Brain microvascular endothelial cell (primary cell): ENCODE measurements around the gene PILRA.

ENCODE experiments used
- DNase-seq: peaks from one replicate; pipeline ENCODE4 v3.0.0-alpha.2; 2020
- H3K27ac ChIP-seq: fragments of 250-450 bp; sonication (Bioruptor Pico); 2 replicates; pipeline ENCODE4 v1.5.1; 2020; ENCODE audit warnings: mild to moderate bottlenecking, moderate library complexity
- H3K27me3 ChIP-seq: fragments of 250-450 bp; sonication (Bioruptor Pico); replicated peaks from 2 replicates; pipeline ENCODE4 v1.5.1; 2020; ENCODE audit warnings: mild to moderate bottlenecking
- H3K36me3 ChIP-seq: fragments of 250-450 bp; sonication (Bioruptor Pico); replicated peaks from 2 replicates; pipeline ENCODE4 v1.5.1; 2020; ENCODE audit warnings: mild to moderate bottlenecking
- H3K4me3 ChIP-seq: 2 replicates; pipeline ENCODE4 v1.5.1; 2011; ENCODE audit warnings: low read depth, mild to moderate bottlenecking, control low read depth, low read length, moderate library complexity
- in situ Hi-C: cut with HindIII; loops from 2 replicates; pipeline ENCODE4 v1.10.0; 2017; ENCODE audit warnings: low sequenced_read_pairs, low pct_ligation_motif_present
- TF ChIP-seq, protein P1 (sequence below): IDR thresholded peaks from 2 replicates; pipeline ENCODE4 v1.5.1; 2011; ENCODE audit warnings: low read depth, mild to moderate bottlenecking, moderate library complexity, low read length, control low read depth, inconsistent platforms; ENCODE audit errors: missing control alignments

PILRA gene

DNA sequence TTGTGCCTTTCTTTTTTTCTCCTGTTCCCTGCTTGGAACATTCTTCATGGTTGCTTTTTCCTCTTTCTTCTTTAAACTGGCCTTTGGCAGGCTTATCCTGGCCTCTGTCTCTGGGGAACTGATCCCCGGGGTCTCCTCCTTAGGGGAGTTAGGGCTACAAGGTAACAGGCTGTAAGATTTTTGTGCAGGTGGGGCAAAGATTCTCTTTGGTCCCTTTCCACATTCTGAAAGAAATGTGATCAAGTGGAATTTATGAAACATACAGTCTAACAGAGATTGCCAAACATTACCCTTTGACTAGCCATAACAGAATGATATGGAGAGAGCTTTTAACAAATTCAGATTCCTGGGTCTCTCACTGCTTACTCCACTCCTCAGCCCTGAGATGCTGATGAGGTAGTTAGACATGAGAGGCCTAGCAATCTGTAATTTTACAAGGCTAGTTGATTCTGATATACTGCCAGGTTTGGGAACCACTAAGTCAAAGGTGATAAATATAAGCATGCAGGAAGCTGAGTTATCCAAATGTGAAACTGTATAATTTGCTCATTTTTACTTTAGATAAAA, 46.5 kb downstream of the PILRA start:
- Histone ChIP-seq H3K36me3 (no peaks in the 10 kb centered on the region), H3K27ac (no peak overlapping the region), H3K27me3 (no peaks in the 10 kb centered on the region), H3K4me3 (no peak overlapping the region)
- DNase-seq, result no peak
- TF ChIP-seq, protein P1, sequence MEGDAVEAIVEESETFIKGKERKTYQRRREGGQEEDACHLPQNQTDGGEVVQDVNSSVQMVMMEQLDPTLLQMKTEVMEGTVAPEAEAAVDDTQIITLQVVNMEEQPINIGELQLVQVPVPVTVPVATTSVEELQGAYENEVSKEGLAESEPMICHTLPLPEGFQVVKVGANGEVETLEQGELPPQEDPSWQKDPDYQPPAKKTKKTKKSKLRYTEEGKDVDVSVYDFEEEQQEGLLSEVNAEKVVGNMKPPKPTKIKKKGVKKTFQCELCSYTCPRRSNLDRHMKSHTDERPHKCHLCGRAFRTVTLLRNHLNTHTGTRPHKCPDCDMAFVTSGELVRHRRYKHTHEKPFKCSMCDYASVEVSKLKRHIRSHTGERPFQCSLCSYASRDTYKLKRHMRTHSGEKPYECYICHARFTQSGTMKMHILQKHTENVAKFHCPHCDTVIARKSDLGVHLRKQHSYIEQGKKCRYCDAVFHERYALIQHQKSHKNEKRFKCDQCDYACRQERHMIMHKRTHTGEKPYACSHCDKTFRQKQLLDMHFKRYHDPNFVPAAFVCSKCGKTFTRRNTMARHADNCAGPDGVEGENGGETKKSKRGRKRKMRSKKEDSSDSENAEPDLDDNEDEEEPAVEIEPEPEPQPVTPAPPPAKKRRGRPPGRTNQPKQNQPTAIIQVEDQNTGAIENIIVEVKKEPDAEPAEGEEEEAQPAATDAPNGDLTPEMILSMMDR, result no peak
- in situ Hi-C loops, result no loop called here

DNA sequence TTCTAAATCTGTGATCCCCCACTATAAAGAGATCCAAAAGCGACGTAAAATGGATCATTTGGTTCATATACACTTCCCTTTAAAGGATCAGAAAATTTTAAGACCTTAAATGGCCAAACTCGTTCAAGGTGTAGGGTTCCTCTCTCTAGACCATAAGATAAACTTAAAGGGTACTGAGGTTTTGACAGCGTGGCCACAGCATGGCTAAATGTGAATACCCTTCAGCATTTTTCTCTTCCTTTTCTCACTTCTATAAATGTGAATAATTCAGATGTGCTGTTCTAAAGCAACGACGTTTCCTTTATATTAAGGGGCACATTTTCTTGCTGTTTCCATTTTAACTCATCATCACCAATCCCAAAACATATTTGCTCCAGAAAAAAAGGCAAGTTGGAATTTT, 50.0 kb downstream of the PILRA start:
- Histone ChIP-seq H3K4me3 (no peak overlapping the region), H3K36me3 (no peaks in the 10 kb centered on the region), H3K27me3 (no peaks in the 10 kb centered on the region), H3K27ac (no peak overlapping the region)
- DNase-seq, result no peak
- TF ChIP-seq, protein P1, result no peak
- in situ Hi-C loops, result no loop called here

DNA sequence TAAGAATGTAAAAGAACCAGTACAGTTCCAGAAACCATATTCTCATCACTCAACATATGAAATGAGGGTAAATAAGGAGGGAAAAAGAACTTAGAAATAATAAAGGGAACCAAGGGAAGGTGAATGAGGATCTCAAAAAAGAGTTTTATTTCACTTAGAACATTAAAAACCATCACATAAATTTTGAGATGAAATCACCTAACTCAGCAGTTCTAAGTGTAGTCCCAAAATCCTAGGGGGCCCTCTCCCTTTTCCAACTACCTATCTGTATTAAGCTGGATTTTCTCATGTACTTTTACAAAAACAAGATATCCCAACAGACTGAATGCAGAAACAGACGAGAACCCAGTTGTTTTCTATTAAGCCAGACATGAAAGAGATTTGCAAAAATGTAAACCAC, 52.1 kb downstream of the PILRA start:
- in situ Hi-C loops, result no loop called here
- no peak overlapping the region for H3K4me3 ChIP-seq
- H3K27ac ChIP-seq, result no peak overlapping the region
- TF ChIP-seq, protein P1, result no peak
- H3K27me3 ChIP-seq, result no peaks in the 10 kb centered on the region
- DNase-seq, result no peak
- no peaks in the 10 kb centered on the region for H3K36me3 ChIP-seq

DNA sequence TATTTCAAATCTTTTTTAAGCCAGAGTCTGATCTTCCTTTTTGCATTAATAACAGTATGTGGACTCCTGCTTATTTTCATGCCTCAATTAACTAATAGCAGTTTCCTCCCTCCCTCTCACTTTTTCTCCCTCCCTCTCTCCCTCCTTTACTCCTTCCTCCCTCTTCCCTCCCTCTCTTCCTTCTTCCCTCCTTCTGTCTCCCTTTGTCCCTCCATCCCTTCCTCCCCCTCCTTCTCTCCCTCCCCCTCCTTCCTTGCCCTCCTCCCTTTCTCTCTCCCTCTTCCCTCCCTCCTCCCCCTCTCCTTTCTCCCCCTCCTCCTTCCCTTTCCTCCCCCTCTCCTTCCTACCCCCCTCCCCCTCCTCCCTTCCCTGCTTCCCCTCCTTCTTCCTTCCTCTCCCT, 53.2 kb downstream of the PILRA start:
- Histone ChIP-seq H3K27ac (no peak overlapping the region), H3K36me3 (peaks cover under 1% of the 10 kb centered on the region), H3K27me3 (no peaks in the 10 kb centered on the region), H3K4me3 (no peak overlapping the region)
- TF ChIP-seq, protein P1, result no peak
- no peak for DNase-seq
- in situ Hi-C loops, result no loop called here

DNA sequence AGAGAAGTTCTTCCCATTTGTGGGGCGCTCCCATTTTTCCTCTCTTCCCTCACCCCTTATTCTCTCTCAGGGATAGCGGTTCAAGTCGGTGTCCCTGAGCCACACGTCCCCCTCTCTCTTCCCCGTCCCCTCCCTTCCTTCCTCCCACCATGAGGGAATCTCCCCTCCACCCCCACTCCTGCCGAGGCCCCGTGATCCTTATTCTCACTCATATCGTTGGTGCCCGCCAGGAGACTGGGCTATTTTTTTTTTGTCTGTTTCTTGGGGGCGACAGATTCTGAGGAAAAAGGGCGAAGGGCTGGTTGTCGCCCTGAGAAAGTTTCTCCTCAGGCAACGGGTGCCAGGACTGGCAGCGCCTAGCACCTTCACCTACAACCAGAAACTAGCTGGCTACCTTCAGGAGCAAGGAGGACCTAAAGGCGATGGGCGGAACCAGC, 54.5 kb downstream of the PILRA start:
- no peak for DNase-seq
- Histone ChIP-seq H3K4me3 (peak overlapping the region; percentile 66), H3K27me3 (no peaks in the 10 kb centered on the region), H3K27ac (no peak overlapping the region), H3K36me3 (peaks cover 2% of the 10 kb centered on the region)
- in situ Hi-C loops, result no loop called here
- TF ChIP-seq, protein P1, result no peak
